Activated T-helper 9 cell treated with anti-CD3 and anti-CD28 coated beads, Interleukin-2, amount 50 U/mL, for 16 hours (primary cell): ENCODE results near the gene ATG5.

Source experiments
- DNase-seq: peaks from one replicate; pipeline ENCODE4 v3.0.0-alpha.2; 2020; ENCODE audit warnings: low read depth

The ATG5 gene

DNA sequence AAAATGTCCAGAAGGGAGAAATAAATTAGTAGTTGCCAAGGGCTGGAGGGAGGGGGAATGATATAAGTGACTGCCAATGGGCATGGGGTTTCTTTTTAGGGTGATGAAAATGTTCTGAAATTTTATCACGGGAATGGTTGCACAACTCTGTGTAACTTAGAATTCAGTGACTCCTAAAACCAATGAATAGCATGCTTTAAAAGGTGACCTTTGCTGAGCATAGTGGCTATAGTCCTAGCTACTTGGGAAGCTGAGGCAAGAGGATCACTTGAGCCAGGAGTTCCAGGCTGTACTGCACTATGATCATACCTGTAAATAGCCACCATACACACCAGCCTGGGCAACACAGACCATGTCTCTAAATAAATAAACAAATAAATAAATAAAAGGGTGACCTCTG, 109.0 kb downstream of the ATG5 start:
- DNase-seq: no peak

DNA sequence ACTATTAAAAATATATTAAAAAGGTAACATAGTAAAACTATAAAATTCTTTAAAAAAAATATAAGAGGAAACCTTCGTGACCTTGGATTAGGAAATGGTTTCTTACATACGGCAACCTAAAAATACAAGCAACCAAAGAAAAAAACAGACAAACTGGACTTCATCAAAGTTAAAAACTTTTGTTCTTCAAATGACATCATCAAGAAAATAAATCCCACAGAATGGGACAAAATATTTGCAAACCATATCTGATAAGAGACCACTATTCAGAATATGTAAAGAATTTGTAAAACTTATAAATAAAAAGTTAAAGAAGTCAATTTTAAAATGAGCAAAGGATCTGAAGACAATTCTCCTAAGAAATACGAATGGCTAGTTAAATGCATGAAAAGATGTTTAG, 110.0 kb downstream of the ATG5 start:
- DNase-seq: no peak

DNA sequence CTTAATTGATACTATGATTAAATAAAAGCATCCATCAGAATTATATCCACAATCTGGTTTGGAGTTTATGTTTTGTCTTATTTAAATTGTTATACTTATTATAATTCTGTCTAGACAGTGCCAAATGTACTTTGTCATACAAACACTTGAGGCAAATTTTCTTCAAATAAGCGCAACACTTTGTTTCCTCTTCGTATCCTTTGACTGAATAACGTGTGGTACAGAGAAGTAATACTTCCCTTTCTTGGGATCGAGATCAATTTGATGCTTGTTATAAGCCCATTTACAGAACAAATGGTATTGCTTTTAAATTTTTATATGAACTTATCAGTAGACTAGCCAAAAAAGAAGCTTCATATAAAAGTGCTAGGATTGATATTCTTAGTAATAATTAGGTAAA, 111.0 kb downstream of the ATG5 start:
- no peak for DNase-seq

DNA sequence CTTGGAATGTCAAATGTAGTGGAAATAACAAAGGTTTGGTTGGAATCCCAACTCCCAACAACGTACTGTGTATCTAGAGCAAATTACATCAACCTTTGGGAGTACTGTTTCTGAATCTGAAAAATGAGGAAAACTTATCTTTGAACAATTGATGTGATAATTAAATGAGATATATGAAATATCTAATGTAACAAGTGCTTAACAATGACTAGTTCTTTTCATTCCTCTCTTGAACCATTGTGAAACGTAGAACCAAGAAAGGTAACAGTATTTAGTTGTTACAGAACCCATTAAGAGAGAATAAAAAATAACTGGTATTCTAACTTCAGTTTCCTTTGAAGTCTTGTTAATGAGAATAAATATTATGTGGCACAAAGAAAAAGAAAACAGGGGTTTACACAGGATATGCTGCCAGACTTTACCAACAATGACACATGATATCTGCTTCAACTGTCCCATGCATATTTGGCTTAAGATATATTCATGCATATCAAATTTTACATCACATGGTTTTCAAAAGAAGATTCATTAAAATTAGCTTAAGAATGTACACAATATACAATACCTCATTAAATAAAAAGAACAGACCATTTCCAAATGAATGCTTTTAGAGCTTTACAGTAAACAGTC, 111.8 kb downstream of the ATG5 start:
- DNase-seq: no peak

DNA sequence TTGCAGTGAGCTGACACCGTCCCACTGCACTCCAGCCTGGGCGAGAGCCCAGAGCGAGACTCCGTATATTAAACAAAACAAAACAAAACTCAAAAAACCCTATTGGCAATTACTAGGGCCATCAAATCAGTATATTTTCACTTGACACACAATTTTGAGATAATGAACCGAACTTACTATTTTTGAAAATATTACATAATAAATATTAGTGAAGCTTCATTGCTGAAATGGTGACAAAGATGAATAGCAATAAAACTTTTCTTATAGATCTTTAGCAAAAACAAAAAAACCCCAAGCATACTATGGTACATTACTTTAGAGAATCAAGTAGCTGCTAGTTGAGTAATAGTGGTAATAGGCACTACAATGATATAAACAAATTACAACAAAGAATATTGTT, 113.0 kb downstream of the ATG5 start:
- no peak for DNase-seq

DNA sequence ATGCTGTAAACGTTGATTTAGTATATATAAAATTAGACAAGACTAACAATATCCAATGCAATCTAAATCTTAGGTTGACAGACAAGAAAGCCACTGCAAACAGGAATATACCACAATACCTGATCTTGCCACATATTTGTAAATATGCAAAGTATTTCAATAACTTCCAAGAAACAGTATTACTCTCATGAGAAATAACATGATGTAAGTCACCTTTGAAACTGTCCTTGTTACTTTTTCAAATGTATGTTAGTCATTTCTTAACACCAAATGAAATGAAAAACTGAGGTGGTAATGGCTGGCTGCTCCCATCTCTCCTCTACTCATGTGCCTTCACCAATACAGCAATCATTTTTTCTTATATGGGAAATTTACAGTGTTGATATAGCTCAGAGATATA, 118.7 kb downstream of the ATG5 start:
- DNase-seq: no peak

DNA sequence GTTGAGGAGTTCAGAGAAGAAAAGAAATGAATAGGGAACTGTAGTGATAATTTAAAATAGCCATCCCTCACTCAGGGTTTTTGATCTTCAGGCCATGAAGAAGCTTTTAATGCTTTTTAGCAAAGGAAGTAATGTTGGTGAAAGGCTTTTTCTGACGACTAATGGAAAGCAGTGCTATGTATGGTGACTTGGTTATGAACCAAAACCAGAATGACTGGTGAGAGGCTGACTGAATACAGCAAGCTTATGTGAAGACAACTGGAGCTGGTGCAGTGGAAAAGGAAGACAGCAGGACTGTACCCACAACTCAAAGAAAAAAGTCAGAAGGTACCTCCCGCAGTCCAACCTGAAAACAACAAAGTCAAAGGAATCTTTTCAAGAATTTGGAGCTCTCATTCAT, 120.6 kb downstream of the ATG5 start:
- no peak for DNase-seq

DNA sequence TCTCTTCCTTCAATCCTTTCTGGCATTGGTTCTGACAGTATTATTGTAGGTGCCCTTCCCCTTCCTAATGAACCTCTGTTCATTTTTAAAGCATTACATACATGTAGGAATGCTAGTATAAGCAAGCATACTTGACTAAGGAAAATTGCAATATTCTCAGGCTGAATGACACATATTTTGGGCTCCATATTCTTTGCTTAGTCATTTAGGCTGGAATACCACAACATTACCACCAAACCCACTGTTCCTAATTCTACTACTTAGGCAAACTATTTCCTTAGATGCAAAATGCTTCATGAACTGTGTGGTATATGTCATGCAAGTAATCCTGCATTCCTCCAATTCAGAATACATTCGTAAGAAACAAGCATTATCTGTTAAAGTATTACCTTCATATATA, 125.6 kb downstream of the ATG5 start:
- DNase-seq: no peak

DNA sequence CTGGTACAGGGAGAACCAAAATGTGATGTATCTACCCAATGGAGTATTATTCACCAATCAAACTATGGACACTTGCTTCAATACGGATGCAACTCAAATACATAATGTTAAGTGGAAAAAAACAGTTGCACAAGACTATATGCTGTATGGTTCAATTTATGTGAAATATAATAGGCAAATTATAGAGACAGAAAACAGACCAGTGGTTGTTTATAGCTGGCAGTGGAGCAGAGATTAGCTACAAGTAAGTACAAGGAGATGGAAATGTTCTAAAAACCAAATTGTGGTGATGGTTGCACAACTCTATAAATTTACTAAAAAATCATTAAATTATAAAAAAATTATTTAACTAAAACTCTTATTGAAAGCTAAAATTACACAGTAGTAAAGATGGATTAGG, 126.2 kb downstream of the ATG5 start:
- no peak for DNase-seq

DNA sequence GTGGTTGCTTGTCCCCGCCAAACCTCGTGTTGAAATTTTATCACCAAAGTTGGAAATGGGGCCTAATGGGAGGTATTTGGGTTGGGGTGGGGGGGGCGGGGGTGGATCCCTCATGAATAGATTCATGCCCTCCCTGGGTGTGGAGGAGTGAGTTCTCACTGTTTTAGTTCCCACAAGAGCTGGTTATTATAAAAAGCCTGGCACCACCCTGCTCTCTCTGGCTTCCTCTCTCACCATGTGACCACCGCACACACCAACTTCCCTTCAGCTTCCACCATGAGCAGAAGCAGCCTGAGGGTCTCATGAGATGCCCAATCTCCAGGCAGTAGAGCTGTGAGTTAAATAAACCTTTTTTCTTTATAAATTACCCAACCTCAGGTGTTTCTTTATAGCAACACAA, 128.1 kb downstream of the ATG5 start:
- no peak for DNase-seq

DNA sequence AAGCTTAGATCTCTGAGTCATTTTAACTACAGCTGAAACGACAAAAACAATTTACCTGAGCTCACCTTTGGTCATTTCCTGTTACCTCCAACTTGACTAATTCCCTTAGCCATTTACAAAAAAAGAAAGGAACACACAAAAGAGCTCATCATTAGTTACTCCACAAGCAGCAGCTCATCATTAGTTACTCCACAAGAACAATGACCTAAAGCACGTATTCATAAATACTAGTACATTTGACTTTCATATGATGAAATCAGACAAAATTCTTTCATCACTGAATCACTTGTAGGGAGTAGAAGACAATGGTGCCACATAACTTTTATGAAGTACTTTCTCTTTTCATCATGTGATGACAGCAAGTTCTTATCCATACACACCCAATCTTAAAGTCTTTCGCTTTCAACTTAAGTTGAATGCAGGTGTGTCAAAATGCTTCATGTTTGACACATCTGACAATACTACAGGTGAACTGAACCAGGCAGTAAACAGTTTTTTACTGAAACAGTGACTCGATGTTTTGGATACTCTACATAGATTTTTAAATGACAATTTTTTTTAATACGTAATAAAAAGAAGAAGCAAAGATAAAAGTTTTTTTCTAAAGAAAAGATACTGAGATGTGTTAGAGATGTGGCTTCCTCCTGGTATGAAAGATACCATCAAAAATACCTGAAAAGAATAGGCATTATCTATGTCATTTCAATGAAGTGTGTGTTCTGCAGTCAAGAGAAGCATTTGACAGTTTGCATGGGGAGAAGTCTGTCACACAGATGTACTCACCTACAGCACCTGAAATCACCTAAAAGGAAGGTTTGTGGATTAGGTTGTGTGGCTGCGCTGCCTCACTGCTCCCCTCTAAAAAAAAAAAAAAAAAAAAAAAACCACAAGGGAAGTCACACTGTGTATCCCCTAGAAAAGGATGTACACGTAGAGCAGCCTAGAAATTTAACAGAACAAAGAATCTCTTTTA, 130.3 kb downstream of the ATG5 start:
- DNase-seq: no peak

DNA sequence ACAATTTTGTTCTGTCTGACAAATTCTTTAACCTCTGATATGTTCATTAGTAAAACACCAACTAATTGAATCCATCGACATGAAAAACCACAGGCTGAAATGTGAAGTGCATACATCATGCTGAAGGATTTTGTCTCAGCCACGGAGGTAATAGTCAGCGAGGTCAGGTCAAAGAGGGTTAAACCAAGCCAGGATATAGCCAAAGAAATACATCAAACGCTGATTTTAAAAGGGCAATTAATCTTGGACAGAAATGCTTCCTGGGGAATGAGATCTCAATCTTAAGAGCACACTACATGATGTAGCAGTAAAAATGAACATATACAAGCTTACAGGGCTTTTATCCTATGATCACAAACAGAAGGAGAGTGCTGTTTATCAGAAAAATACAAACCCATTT, 132.7 kb downstream of the ATG5 start:
- DNase-seq: no peak

DNA sequence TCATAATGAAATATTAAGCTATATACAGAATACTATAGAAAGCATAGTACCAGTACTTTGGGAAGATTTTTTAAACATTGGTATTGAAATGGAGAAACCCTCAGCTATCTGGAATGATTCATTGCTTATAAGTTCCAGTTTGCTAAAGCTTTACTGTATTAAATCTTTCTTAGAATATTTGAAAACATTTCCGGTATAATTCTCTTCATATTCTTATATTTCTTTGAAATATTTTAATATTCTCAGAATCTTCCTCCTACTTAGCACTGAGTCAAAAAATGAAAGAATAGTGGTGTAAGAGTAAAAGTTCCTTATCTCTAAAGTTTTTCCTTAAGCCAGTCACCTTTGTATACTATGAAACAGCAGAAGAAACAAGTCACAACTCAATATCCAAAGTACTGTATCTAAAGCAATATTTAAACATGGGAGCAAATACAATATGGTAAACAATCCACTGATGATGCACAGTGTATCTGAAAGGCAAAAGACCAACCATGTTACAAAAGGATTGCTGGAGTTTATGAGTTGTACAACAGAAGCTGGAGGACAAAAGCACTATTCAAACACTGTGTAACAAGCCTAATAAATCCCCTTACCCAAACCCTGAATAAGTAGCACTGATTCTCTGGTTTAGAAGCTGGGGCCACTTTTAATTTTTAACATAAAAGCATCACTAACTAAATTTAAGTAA, 137.3 kb downstream of the ATG5 start:
- DNase-seq: no peak

DNA sequence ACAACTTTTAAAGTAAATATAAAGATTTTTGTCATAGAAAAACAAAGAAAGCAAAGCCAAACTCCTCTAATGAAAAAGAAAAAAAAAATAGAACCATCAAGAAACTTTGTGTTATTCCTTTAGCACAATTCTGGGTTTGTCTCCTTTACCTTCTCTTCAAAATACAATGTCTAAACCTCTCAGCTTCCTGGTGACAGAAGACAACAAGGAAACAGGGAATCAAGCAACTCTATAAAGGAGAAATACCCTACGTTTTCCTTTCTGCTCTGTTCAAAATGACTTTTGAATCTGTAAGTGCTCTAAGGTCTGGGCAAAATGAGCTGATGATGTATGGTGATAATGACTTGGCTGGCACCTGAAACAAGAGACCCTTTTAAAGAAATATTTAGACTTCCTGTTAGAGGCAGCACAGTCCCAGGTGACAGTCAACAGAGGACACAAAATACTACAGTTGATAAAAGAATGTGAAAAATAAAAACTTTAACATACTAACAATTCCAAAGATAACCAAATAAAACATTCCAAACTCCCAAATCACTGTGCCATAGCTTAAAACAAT, 138.1 kb downstream of the ATG5 start:
- no peak for DNase-seq

DNA sequence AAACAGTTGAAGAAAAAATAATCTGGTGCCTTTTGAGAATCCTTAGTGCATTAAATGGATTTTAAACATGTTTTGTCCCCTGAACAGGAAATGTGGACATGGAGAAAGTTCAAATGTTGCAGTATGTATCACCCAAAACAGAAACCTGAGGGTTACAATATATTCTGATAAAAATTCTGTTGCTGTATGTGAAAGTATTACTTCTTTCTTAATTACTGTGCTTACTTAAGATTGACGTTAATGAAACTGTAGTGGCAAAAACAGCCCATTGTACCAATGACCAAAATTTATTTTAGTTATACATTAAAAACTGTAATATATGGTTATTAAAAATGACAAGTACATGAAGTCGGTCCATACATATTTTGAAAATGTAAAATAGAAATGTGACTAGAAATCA, 138.8 kb downstream of the ATG5 start:
- no peak for DNase-seq

DNA sequence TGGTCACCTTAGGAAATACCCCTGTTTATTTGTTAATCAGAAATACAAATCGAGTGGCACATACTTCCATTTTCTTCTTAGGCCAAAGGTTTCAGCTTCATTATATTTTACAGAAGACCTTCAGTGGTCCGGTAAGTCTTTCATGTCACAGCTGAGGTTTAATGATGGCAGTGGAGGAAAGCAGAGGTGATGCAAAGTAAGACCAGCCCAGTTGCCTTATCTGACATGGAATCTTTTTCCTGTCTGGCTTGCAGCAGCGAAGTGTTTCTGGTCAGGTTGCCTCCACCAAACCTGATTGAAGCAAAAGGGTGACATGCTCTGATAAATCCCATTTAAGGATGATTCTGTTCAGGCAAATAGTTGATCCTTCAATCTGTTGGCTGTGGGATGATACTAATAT, 139.4 kb downstream of the ATG5 start:
- no peak for DNase-seq

DNA sequence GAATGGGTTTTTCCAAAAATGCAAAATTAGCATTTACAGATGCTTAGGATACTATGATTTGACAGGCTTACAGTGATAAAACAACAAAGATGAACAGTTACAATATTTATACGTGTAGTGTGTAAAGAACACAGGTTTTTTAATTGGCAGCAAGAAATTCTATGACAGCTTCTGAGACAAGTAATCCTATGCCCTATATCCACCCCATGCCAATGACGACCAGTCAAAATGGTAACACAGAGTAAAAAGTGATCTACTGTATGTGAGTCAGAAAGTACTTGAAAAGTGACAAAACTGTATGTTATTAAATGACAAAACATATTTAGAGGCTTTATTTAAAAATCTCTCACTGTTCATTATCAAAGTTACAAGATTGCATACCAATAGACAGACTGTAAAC, 139.9 kb downstream of the ATG5 start:
- DNase-seq: no peak

DNA sequence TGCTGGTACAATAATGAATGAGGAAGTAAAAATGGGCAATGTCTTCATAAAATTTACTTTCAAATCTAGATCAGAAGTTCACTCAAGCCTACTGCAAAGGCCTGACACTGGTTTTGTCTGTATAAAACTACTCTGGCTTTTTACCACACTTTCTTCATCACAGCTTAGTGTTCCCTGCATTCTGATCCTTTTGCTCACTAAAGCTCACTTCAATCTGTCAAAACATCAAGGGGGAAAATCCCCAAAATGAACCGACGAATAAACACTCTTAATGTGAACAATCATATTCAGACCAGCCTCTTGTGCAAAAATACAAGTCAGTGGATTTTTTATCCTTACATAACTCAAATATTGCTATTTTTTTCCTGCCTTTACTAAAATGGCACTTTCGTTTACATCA, 140.9 kb downstream of the ATG5 start:
- no peak for DNase-seq

DNA sequence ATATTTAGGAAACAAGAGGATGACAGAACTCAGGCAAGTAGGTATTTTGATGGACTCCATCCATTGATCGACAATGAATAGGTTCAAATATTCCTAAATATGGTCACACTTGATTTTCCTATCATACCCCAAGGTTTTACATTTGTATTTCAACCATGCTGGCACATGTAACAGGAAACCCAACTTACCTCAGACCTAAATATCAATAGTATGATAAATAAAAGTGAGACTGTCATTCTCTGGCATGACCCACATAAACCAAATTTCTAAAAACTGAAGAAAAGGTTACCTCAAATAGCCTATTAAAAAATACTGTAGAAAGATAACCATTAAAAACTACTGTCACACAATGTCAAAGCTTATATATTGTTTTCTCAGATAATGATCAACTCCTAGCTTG, 142.1 kb downstream of the ATG5 start:
- no peak for DNase-seq

DNA sequence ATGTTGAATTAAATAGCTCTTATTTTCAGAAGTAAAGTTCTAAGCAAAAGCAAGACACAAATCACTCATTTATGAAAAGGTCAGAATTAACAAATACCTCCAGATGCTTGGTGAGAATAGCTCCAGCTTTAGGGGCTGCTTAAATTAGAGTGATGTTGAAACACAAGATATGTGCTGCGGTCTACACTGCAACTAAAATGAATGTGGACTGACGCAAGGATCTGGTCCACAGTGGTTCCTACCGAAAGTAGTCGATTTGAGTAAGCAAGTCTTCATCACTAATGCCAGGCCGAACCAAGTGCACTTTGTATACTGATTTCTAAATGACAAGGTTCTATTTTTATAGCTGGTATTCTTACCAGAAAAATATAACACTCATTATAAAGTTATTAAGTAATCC, 143.1 kb downstream of the ATG5 start:
- no peak for DNase-seq

DNA sequence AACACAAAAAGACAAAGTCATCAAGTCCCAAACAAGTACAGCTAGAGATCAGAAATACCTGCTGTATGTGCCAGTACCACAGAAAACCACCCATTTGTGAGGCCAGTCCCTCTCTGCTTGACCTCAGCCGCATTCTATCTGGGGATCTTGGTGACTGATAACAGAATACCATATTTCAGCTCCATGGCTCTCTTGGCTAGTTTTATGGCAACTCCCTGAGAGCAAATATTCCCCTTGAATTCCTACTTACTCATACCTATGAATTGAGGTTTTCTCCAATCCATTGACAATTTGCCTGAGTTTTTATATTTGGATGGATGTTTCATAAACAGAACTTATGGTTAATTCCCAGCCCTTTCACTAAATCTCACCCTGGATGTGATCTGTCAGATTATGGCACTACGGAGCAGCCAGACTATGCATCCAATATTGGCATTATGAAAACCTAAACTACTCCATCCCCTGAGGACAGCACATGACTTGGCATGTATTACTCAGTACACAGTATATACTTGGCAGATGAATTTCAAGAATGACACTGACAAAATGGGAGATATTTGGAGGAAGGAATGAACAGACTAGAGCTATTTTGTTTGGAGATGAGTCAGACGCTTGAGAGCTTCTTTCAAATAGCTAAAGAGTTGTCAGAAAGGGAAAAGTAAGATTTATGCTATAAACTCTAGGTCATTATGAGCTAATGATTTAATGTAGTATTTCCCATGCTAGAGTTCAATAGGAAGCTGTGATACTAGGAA, 143.7 kb downstream of the ATG5 start:
- no peak for DNase-seq

DNA sequence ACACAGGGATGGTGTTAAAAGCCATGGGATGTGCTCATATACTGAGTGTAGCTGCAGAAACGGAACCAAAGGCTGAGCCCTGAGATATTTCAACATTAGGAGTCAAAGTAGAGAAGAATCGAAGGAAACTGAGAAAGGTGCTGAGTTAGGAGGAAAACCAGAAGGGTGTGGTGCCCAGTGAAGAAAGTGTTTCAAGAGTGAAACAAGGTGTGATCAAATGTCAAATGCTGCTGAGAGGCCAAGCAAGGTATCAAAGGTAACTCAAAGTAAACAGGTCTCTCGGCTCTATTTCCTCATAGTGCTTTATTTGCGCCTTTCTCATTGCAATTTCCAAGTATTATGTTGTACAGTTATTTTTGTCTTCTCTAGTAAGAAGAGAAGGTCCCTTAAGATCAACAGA, 145.4 kb downstream of the ATG5 start:
- DNase-seq: no peak
